MM.1S (cell line): ENCODE measurements around the gene CISTR.

Experiments used
- EZH2 ChIP-seq: fragments of 300-600 bp; sonication (generic); optimal IDR thresholded peaks from 2 replicates; pipeline ENCODE3; 2017; ENCODE audit warnings: low read depth, mild to moderate bottlenecking, antibody characterized with exemption, low read length, mixed read lengths
- EZH2phosphoT487 ChIP-seq: fragments of 300-600 bp; sonication (generic); IDR thresholded peaks from 2 replicates; pipeline ENCODE4 v1.6.1; 2018; ENCODE audit warnings: antibody characterized with exemption, low read length
- TF ChIP-seq, protein P1 (sequence below): fragments of 300-600 bp; sonication (generic); IDR thresholded peaks from 2 replicates; pipeline ENCODE4 v1.5.1; 2016; ENCODE audit warnings: antibody characterized with exemption, low read length, mixed read lengths

DNA sequence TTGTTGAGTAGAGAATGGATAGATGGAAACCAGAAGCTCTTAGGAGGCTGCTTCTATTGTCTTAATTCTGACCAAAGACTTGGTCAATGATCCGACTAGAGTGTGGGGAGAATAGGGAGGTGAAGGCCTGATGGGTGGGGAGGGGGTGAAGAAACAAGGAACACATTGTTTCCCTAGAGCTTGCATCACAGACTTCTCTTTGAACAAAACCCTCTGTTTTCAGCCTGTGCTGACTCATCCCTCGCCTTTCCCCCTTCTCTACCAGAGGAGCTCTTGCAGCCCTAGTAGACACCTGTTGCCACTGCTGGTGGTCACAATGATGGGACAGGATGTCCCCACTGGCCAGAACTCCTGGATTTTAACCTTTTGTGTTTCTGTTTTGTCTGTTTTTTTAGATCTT is 46.8 kb upstream of the CISTR start:
- TF ChIP-seq, protein P1, sequence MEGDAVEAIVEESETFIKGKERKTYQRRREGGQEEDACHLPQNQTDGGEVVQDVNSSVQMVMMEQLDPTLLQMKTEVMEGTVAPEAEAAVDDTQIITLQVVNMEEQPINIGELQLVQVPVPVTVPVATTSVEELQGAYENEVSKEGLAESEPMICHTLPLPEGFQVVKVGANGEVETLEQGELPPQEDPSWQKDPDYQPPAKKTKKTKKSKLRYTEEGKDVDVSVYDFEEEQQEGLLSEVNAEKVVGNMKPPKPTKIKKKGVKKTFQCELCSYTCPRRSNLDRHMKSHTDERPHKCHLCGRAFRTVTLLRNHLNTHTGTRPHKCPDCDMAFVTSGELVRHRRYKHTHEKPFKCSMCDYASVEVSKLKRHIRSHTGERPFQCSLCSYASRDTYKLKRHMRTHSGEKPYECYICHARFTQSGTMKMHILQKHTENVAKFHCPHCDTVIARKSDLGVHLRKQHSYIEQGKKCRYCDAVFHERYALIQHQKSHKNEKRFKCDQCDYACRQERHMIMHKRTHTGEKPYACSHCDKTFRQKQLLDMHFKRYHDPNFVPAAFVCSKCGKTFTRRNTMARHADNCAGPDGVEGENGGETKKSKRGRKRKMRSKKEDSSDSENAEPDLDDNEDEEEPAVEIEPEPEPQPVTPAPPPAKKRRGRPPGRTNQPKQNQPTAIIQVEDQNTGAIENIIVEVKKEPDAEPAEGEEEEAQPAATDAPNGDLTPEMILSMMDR: no peak
- TF ChIP-seq EZH2 (no peak), EZH2phosphoT487 (no peak)
